ENCODE results near the gene EXOC3L1.
A peak's percentile ranks its signal among the peaks of the same experiment; 100 is the strongest.

EXOC3L1 gene

DNA sequence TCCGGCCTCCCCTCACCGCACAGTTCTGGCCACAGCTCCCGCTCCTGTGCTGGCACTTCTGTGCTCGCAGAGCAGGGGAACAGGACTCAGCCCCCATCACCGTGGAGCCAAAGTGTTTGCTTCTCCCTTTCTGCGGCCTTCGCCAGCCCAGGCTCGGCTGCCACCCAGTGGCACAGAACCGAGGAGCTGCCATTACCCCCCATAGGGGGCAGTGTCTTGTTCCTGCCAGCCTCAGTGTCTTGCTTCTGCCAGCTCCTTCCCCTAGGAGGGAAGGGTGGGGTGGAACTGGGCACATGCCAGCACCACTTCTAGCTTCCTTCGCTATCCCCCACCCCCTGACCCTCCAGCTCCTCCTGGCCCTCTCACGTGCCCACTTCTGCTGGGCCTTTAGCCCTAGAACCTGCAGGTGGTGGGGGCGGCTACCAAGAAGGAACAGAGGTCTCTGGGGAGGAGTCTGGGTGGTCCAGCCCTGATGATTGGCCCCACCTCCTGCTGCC is 8.3 kb upstream of the EXOC3L1 start:
- DNase-seq = peak; percentile 84

DNA sequence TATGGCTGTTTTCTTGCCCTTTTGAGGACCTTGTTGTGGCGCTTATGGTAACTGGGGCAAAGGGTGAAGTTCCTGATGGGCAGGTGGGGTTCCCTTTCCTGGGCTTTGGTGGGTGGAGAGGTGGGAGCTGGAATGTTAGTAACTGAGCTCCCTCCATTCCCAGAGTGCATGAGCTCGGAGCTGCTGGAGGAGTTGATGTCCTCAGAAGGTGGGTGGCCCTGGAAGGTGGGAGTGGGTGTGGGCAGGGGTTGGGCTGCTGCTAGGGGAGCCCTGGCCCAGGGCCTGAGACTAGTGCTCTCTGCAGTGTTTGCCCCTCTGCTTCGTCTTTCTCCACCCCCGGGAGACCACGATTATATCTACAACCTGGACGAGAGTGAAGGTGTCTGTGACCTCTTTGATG is 7.8 kb upstream of the EXOC3L1 start:
- DNase-seq = no peak

- no peak for DNase-seq
Measured at GRCh38 chr16:67196881-67197280, 6.9 kb upstream of the EXOC3L1 start.

- DNase-seq = no peak
Measured at GRCh38 chr16:67195676-67196075, 5.7 kb upstream of the EXOC3L1 start.

- DNase-seq = peak; percentile 90
Measured at GRCh38 chr16:67194260-67194659, 4.3 kb upstream of the EXOC3L1 start.

DNA sequence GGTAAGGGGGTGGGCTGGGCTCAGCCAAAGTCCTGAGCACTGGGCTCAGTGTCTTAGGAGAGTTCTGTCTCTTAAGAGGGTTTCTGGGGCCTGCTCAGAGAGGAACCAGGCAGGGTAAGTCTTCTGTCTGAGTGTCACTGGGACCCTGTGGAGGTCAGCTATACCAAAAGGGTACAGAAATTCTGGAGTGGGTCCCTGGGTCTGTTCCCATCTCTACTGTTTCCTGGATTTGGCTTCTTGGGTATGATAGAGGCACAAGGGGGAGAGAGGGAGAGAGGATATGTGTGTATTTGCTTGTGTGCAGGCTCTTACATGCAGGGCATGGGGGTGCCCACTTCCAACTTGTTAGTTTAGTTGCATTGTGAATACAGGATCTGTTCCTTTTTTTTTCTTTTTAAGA is 3.6 kb upstream of the EXOC3L1 start:
- no peak for DNase-seq

GRCh38 chr16:67192781-67193361 is 2.9 kb upstream of the EXOC3L1 start:
- peak; percentile 52 for DNase-seq

- DNase-seq = peak; percentile 97
Measured at GRCh38 chr16:67191995-67192681, 2.2 kb upstream of the EXOC3L1 start, which contains the start of gene E2F4. Gene E2F4, plus strand, starts transcription at chr16:67192155. Its CDS starts 73 bp downstream, at chr16:67192228.

GRCh38 chr16:67191411-67191994 is 1.6 kb upstream of the EXOC3L1 start:
- DNase-seq = no peak

DNA sequence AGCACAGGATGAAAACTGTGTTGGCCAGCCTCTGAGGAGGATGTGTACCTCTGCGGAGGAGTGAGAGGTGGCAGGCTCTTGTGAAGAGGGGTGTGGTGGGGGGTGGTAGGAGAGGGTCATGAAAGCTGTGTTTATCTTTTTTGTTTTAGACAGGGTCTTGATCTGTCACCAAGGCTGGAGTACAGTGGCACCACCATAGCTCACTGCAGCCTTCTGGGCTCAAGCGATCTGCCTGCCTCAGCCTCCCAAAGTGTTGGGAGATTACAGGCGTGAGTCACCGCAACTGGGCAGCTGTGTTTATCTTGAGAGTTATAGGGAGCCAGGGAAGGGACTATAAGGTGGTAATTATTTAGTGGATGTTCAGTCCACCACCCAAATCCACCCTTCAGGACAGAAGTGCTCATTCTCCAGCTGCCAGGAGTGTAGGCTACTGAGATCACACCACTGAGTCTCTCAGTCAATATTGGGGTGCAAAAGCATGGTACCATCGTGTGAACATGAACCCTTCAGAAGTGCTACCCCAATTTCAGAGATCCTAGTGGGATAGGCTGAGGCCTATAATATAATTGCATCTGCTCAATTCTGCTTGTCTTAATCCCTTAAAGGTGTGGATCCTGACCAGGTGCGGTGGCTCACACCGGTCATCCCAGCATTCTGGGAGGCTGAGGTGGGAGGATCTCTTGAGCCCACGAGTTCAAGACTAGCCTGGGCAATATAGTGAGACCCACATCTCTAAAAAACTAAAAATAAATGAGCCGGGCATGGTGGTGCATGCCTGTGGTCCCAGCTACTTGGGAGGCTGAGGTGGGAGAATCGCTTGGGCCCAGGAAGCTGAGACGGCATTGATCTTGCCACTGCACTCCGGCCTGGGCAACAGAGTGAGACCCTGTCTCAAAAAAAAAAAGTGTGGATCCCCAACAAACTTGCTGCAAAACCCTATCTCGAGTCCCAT is 788 bp upstream of the EXOC3L1 start:
- DNase-seq = peak; percentile 68

- no peak for DNase-seq
Measured at GRCh38 chr16:67188798-67189197, 1.1 kb downstream of the EXOC3L1 start.

DNA sequence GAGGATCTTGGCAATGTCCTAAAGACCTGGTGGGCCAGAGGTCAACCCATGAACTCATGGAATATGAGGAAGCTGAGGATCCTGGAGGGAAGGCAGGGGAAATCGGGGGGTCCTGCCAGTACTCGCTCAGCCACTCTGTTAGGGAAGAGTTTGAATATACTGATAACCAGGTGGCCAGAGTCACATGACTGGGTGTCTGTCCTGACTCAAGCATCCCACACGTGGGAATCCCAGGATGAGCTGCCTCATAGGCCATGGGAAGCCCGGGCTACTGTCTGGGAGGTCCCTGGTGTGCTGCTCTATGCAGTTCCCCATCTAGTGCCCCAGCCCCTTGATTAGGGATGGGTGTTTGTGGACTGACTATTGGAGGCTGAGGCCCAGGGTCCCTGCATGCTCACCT is 1.6 kb downstream of the EXOC3L1 start:
- DNase-seq = no peak

GRCh38 chr16:67187175-67187890 is 2.6 kb downstream of the EXOC3L1 start:
- DNase-seq = no peak

DNA sequence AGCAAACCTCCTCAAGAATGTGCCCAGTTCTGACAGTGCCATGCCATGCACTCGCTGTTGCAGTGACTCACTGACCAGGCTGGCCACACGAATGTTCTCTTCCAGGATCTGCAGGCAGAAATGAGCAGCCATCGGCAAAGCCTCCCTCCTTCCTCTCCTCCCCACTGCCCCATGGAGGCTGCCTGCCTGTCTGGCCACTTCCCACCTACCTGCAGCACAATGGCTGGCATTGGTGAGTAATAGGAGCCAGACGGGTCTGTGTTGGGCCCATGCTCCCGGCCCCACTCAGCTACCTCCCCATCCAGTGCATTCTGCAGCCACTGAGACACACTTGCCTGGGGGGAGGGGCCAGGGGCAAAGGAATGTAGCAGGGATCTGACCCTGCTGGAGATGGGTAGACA is 3.4 kb downstream of the EXOC3L1 start:
- no peak for DNase-seq

GRCh38 chr16:67185651-67186134 is 4.2 kb downstream of the EXOC3L1 start:
- no peak for DNase-seq

GRCh38 chr16:67184995-67185650 is 4.8 kb downstream of the EXOC3L1 start:
- DNase-seq = peak; percentile 97

DNA sequence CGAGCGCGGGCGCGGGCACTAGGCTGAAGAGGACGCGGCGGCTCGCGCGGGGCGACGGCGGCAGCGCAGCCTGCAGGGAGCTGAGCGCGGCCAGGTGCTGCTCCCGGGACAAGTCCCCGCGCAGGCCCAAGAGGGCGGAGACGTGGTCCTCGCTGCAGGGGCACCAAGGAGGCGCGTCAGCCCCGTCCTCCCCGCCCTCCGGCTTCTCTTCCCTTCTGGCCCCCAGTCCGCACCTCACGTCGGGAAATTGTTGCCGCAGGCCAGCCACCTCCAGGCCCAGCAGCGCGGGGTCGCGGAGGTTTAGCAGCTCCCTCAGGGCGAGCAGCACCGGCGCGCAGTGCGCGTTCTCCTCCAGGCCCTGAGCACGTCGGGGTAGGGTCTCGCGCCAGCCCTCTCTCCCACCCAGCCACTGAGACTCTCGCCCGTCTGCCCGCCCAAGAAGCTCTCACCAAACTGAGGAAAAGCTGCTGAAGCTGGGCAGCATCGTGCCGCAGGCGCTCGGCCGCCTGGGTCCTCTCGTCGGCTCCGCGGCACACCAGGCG is 5.4 kb downstream of the EXOC3L1 start:
- DNase-seq = no peak

GRCh38 chr16:67183627-67184452 is 6.1 kb downstream of the EXOC3L1 start, which contains the start of gene MATCAP1:
Gene MATCAP1, minus strand, starts transcription at chr16:67183963. Its CDS starts 3,353 bp downstream, at chr16:67180610.
- peak; percentile 99 for DNase-seq

- no peak for DNase-seq
Measured at GRCh38 chr16:67183284-67183626, 6.7 kb downstream of the EXOC3L1 start.

GRCh38 chr16:67182288-67182687 is 7.6 kb downstream of the EXOC3L1 start:
- no peak for DNase-seq
